Ovary (tissue), 9 donors: Measurements from ENCODE around the gene GRIK5. TPM values are rescaled to one million over a fixed set of nuclear protein-coding genes. Genes with fewer than 3 reads are reported as not detected.

Source experiments
- DNase-seq, 5 donors: peaks; one replicate each; pipeline ENCODE4 v3.0.0-alpha.2; 2019 to 2020
- H3K27ac ChIP-seq, 2 donors: fragments of 200-600 bp; one replicate each; pipeline versions ENCODE4 v1.5.1 to v1.8.0; 2019 to 2022
- H3K27me3 ChIP-seq: fragments of 200-600 bp; one replicate; pipeline ENCODE4 v1.8.0; 2022
- H3K36me3 ChIP-seq: fragments of 200-600 bp; sonication (generic); one replicate; pipeline ENCODE4 v1.5.1; 2019
- H3K4me1 ChIP-seq: one replicate; pipeline ENCODE4 v1.8.1; 2013; ENCODE audit warnings: mild to moderate bottlenecking, moderate library complexity; ENCODE audit not compliant: insufficient read depth
- H3K4me3 ChIP-seq: fragments of 200-600 bp; sonication (generic); one replicate; pipeline ENCODE4 v1.5.1; 2017
- H3K9me3 ChIP-seq, 2 donors: fragments of 200-600 bp in 1 of 2; sonication (generic) in 1 of 2; one replicate each; pipeline versions ENCODE4 v1.5.1 to v1.8.1; 2013 to 2019; ENCODE audit warnings: mild to moderate bottlenecking in 1 of 2, moderate library complexity in 1 of 2
- CTCF ChIP-seq, 3 donors: fragments of 450-650 bp in 2 of 3; fragments of 200-600 bp in 1 of 3; IDR thresholded peaks; one replicate each; pipeline versions ENCODE4 v1.5.1 to v1.8.0; 2016 to 2022; ENCODE audit warnings: antibody characterized with exemption in 3 of 3, mild to moderate bottlenecking in 1 of 3
- EP300 ChIP-seq: sonication (generic); formaldehyde crosslinking; IDR thresholded peaks from one replicate; pipeline ENCODE4 v1.6.1; 2017; ENCODE audit warnings: antibody characterized with exemption
- POLR2A ChIP-seq: fragments of 450-650 bp; IDR thresholded peaks from one replicate; pipeline ENCODE4 v1.6.1; 2017; ENCODE audit warnings: antibody characterized with exemption, mild to moderate bottlenecking, moderate library complexity
- WGBS, 3 donors: extraction: QIAGEN DNeasy Blood & Tissue Kit in 1 of 3; methylation state at CpG; one replicate each; pipeline versions ENCODE4 v1.1.5 to v1.1.7; 2013 to 2017; 5-methylcytosine and 5-hydroxymethylcytosine counted together
- intact Hi-C, 4 donors: fragments of 100-400 bp; cut with DNase I; formaldehyde crosslinking; loops; one replicate each; pipeline versions ENCODE4 v1.11.0 to v1.15.1; 2022 to 2023
- polyA plus RNA-seq, 2 donors: library from polyadenylated mRNA; stranded (reverse); fragments of 200-250 nt in 1 of 2; fragments of 350-450 nt in 1 of 2; fragmentation: Illumina TruSeq in 1 of 2; extraction: RNeasy Lipid Tissue Mini Kit (QIAGEN cat#74804) in 1 of 2; gene quantifications; one replicate each; pipeline ENCODE4 v1.2.3, GENCODE V29; 2013 to 2014
- total RNA-seq, 7 donors: library from RNA; depleted of rRNA in 2 of 7; stranded (reverse); fragments of >200 nt in 2 of 7; fragmentation: NEBNext Ultra II Directional in 3 of 7; extraction: Animal tissue kit (Norgen Biotek cat#: 25700) in 3 of 7; gene quantifications; one replicate each; pipeline versions ENCODE4 v1.1.0 to v1.2.4, GENCODE V29; 2016 to 2023
- donor health status: DM: no; HTN: no; CAD: no; lungs with moderate emphysema.
- donor health status: DM: no; HTN: no; CAD: no.
- donor health status: Bipolar disorder and iron deficiency.
- donor health status: DM: yes; HTN: yes; CAD: no.
- donor health status: DM: no; HTN: no; CAD: no.
- donor health status: DM: yes; HTN: yes; CAD: no.

The GRIK5 gene
- total and polyA plus RNA-seq, 9 donors, result 1.7 to 16.3 (median 3.7) TPM

- Histone ChIP-seq H3K36me3 (no peaks in the 10 kb centered on the region), H3K27me3 (no peaks in the 10 kb centered on the region), H3K4me3 (no peak overlapping the region), H3K27ac (no peak overlapping the region), H3K4me1 (peaks cover 1% of the 10 kb centered on the region), H3K9me3 (no peaks in the 10 kb centered on the region)
- TF ChIP-seq CTCF (IDR thresholded peaks at IDR 0.05), result no peak
- TF ChIP-seq EP300, result no peak
- TF ChIP-seq POLR2A, result no peak
- intact Hi-C loops, result loop anchor here in 1 of 4 donors (5.0 kb wide), 1 partner anchor 95 kb away; the partner anchor contains the start of gene RPS19
- 71 to 77% (median 73%) methylated on average over 11 of the region's 11 CpGs for WGBS, 3 donors
- no peak for DNase-seq
Measured at GRCh38 chr19:41957161-41957837, 112.7 kb downstream of the GRIK5 start.

- H3K4me1 ChIP-seq, result peaks cover 1% of the 10 kb centered on the region
- WGBS, 3 donors, result 77 to 85% (median 81%) methylated on average over 13 of the region's 13 CpGs
- H3K36me3 ChIP-seq, result no peaks in the 10 kb centered on the region
- no peak overlapping the region for H3K27ac ChIP-seq
- no peaks in the 10 kb centered on the region for H3K9me3 ChIP-seq
- no peaks in the 10 kb centered on the region for H3K27me3 ChIP-seq
- no peak for DNase-seq
- TF ChIP-seq EP300, result no peak
- TF ChIP-seq POLR2A, result no peak
- no peak for TF ChIP-seq CTCF (IDR thresholded peaks at IDR 0.05)
- intact Hi-C loops, result loop anchor here in 1 of 4 donors (5.0 kb wide), 1 partner anchor 94 kb away; the partner anchor contains the start of gene RPS19
- H3K4me3 ChIP-seq, result no peak overlapping the region
Measured at GRCh38 chr19:41956621-41957020, 113.4 kb downstream of the GRIK5 start.

GRCh38 chr19:41955521-41955920 is 114.5 kb downstream of the GRIK5 start:
- DNase-seq, result no peak
- Histone ChIP-seq H3K27me3 (no peaks in the 10 kb centered on the region), H3K27ac (no peak overlapping the region), H3K9me3 (no peaks in the 10 kb centered on the region), H3K4me3 (no peak overlapping the region), H3K4me1 (peaks cover 1% of the 10 kb centered on the region), H3K36me3 (no peaks in the 10 kb centered on the region)
- 57 to 60% (median 58%) methylated on average over 7 of the region's 7 CpGs for WGBS, 3 donors
- intact Hi-C loops, result loop anchor here in 1 of 4 donors (5.0 kb wide), 1 partner anchor 93 kb away; the partner anchor contains the start of gene RPS19
- TF ChIP-seq EP300, result no peak
- no peak for TF ChIP-seq CTCF (IDR thresholded peaks at IDR 0.05)
- no peak for TF ChIP-seq POLR2A

DNA sequence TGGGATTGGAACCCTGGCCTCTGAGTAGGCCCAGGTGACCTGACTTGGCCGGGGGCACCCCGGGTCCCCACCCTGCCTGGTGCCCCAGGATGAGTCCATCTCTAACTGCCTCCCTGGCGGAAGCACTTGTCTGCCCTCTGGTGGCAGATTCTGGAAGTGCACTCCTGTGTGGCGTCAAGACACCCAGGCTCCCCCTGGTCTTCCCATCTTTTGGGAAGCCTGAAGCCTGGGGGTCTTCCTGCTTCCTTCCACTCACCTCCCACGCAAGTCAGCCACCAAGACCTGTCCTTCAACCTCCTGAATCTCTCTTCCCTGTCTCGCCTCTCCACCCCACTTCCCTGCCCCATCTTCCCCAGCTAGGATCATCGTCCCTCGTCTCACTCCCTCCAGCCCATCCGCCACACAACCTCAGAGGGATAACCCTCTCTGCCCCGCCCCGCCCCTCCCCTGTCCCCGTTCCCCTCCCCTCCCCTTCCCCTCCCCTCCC is 118.3 kb downstream of the GRIK5 start:
- H3K4me3 ChIP-seq, result no peak overlapping the region
- H3K9me3 ChIP-seq, result no peaks in the 10 kb centered on the region
- no peak overlapping the region for H3K27ac ChIP-seq
- DNase-seq, result peak; percentile 60 to 82 (median 80)
- TF ChIP-seq CTCF (IDR thresholded peaks at IDR 0.05) (peak; percentile 58 to 88 (median 68)), EP300 (no peak)
- H3K4me1 ChIP-seq, result no peaks in the 10 kb centered on the region
- no peaks in the 10 kb centered on the region for H3K27me3 ChIP-seq
- 1 to 3% (median 3%) methylated on average over 12 of the region's 12 CpGs for WGBS, 3 donors
- H3K36me3 ChIP-seq, result no peaks in the 10 kb centered on the region
- intact Hi-C loops, result no loop called here

Other genes starting within 250 kb of the GRIK5 start
- not detected for gene LYPD4, start 225.5 kb downstream of the GRIK5 start, total RNA-seq
- gene LYPD4, start 225.5 kb downstream of the GRIK5 start, polyA plus RNA-seq, result not detected
- gene DMRTC2, start 225.2 kb downstream of the GRIK5 start, total RNA-seq, result not detected
- under 1 TPM in 1 of 2 donors, not detected in 1; 0.07 TPM for gene DMRTC2, start 225.2 kb downstream of the GRIK5 start, polyA plus RNA-seq
- gene RPS19, start 210.0 kb downstream of the GRIK5 start, total RNA-seq, result 1,000 to 10,000 TPM; 2,441 to 3,427 (median 2,873) TPM
- gene RPS19, start 210.0 kb downstream of the GRIK5 start, polyA plus RNA-seq, result 1,000 to 10,000 TPM; 1,030 to 3,960 TPM
- 1 to 10 TPM in 3 of 7 donors, under 1 TPM in 3, not detected in 1; 0.25 to 1.4 (median 0.83) TPM for gene CD79A, start 192.9 kb downstream of the GRIK5 start, total RNA-seq
- gene CD79A, start 192.9 kb downstream of the GRIK5 start, polyA plus RNA-seq, result under 1 TPM; 0.41 to 0.68 TPM
- gene ARHGEF1, start 187.0 kb downstream of the GRIK5 start, total RNA-seq, result 10 to 100 TPM; 35.6 to 97.5 (median 70.6) TPM
- gene ARHGEF1, start 187.0 kb downstream of the GRIK5 start, polyA plus RNA-seq, result 10 to 100 TPM in 1 of 2 donors, 1 to 10 TPM in 1; 7.9 to 56.2 TPM
- gene ERFL, start 141.8 kb downstream of the GRIK5 start, total RNA-seq, result 1 to 10 TPM in 1 of 7 donors, under 1 TPM in 6; 0.11 to 1.3 (median 0.50) TPM
- gene ERFL, start 141.8 kb downstream of the GRIK5 start, polyA plus RNA-seq, result under 1 TPM in 1 of 2 donors, not detected in 1; 0.24 TPM
- gene RABAC1, start 110.9 kb downstream of the GRIK5 start, total RNA-seq, result 100 to 1,000 TPM; 120 to 206 (median 147) TPM
- gene RABAC1, start 110.9 kb downstream of the GRIK5 start, polyA plus RNA-seq, result 100 to 1,000 TPM in 1 of 2 donors, 10 to 100 TPM in 1; 21.2 to 224 TPM
- gene ATP1A3, start 76.0 kb downstream of the GRIK5 start, total RNA-seq, result under 1 TPM in 1 of 7 donors, not detected in 6; 0.32 TPM
- gene ATP1A3, start 76.0 kb downstream of the GRIK5 start, polyA plus RNA-seq, result under 1 TPM; 0.02 to 0.33 TPM
- 10 to 100 TPM; 10.3 to 24.6 (median 18.2) TPM for gene ZNF574, start 6.0 kb upstream of the GRIK5 start, total RNA-seq
- gene ZNF574, start 6.0 kb upstream of the GRIK5 start, polyA plus RNA-seq, result 10 to 100 TPM in 1 of 2 donors, 1 to 10 TPM in 1; 2.4 to 14.9 TPM
- 1 to 10 TPM in 4 of 7 donors, under 1 TPM in 2, not detected in 1; 0.72 to 4.3 (median 1.4) TPM for gene POU2F2, start 62.2 kb upstream of the GRIK5 start, total RNA-seq
- gene POU2F2, start 62.2 kb upstream of the GRIK5 start, polyA plus RNA-seq, result 1 to 10 TPM in 1 of 2 donors, under 1 TPM in 1; 0.52 to 1.2 TPM
- gene DEDD2, start 147.5 kb upstream of the GRIK5 start, total RNA-seq, result 10 to 100 TPM; 14.9 to 36.8 (median 25.1) TPM
- 10 to 100 TPM in 1 of 2 donors, 1 to 10 TPM in 1; 8.3 to 33.1 TPM for gene DEDD2, start 147.5 kb upstream of the GRIK5 start, polyA plus RNA-seq
- 10 to 100 TPM in 5 of 7 donors, 1 to 10 TPM in 2; 2.4 to 17.9 (median 12.9) TPM for gene ZNF526, start 150.1 kb upstream of the GRIK5 start, total RNA-seq
- gene ZNF526, start 150.1 kb upstream of the GRIK5 start, polyA plus RNA-seq, result 1 to 10 TPM; 5.0 to 6.5 TPM
- 10 to 100 TPM; 16.0 to 40.9 (median 34.9) TPM for gene GSK3A, start 172.4 kb upstream of the GRIK5 start, total RNA-seq
- gene GSK3A, start 172.4 kb upstream of the GRIK5 start, polyA plus RNA-seq, result 10 to 100 TPM; 31.9 to 38.3 TPM
- gene ERF, start 184.9 kb upstream of the GRIK5 start, total RNA-seq, result 100 to 1,000 TPM in 1 of 7 donors, 10 to 100 TPM in 6; 23.1 to 110 (median 76.6) TPM
- 10 to 100 TPM; 31.7 to 51.0 TPM for gene ERF, start 184.9 kb upstream of the GRIK5 start, polyA plus RNA-seq
- 100 to 1,000 TPM in 4 of 7 donors, 10 to 100 TPM in 3; 24.6 to 139 (median 113) TPM for gene CIC, start 199.0 kb upstream of the GRIK5 start, total RNA-seq
- gene CIC, start 199.0 kb upstream of the GRIK5 start, polyA plus RNA-seq, result 10 to 100 TPM in 1 of 2 donors, 1 to 10 TPM in 1; 6.6 to 71.0 TPM
- gene PRR19, start 231.9 kb upstream of the GRIK5 start, total RNA-seq, result 1 to 10 TPM in 2 of 7 donors, under 1 TPM in 4, not detected in 1; 0.58 to 2.9 (median 0.78) TPM
- gene PRR19, start 231.9 kb upstream of the GRIK5 start, polyA plus RNA-seq, result under 1 TPM in 1 of 2 donors, not detected in 1; 0.71 TPM
- gene PAFAH1B3, start 232.4 kb upstream of the GRIK5 start, total RNA-seq, result 10 to 100 TPM; 15.8 to 40.2 (median 20.6) TPM
- 10 to 100 TPM in 1 of 2 donors, 1 to 10 TPM in 1; 4.1 to 23.4 TPM for gene PAFAH1B3, start 232.4 kb upstream of the GRIK5 start, polyA plus RNA-seq
- 1 to 10 TPM in 1 of 7 donors, under 1 TPM in 4, not detected in 2; 0.20 to 1.7 (median 0.31) TPM for gene TMEM145, start 243.1 kb upstream of the GRIK5 start, total RNA-seq
- under 1 TPM in 1 of 2 donors, not detected in 1; 0.08 TPM for gene TMEM145, start 243.1 kb upstream of the GRIK5 start, polyA plus RNA-seq